K562 (cell line): ENCODE data around the gene KIAA0513. TPM values are rescaled to one million over a fixed set of nuclear protein-coding genes. Genes with fewer than 3 reads are reported as not detected.

Experiments
- CBFA2T3 ChIP-seq: fragments of 450-650 bp; IDR thresholded peaks from 2 replicates; pipeline ENCODE4 v1.6.1; 2017
- CXXC5 ChIP-seq: fragments of 250-450 bp; sonication (Bioruptor Pico); IDR thresholded peaks from 2 replicates; pipeline ENCODE4 v1.8.0; 2022; ENCODE audit warnings: inconsistent platforms, mild to moderate bottlenecking, moderate library complexity
- DPF2 ChIP-seq: fragments of 450-650 bp; IDR thresholded peaks from 2 replicates; pipeline ENCODE4 v1.6.1; 2016
- MYNN ChIP-seq, 2 experiments: sonication (generic); formaldehyde crosslinking in 1 of 2; IDR thresholded peaks; 2 replicates each; pipeline versions ENCODE4 v1.5.0 to v1.6.1; 2016 to 2020; ENCODE audit warnings: antibody characterized with exemption in 1 of 2, missing genetic modification reagents in 1 of 2
- SMC3 ChIP-seq: conservative IDR thresholded peaks from 2 replicates; pipeline ENCODE4 v1.6.1; 2011; ENCODE audit warnings: low read depth, low read length, improper control_type of control experiment; ENCODE audit not compliant: insufficient read depth
- STAG1 ChIP-seq: sonication (generic); formaldehyde crosslinking; IDR thresholded peaks from 2 replicates; pipeline ENCODE4 v1.5.0; 2020; ENCODE audit warnings: missing genetic modification reagents, borderline replicate concordance
- XRCC3 ChIP-seq: fragments of 450-650 bp; IDR thresholded peaks from 2 replicates; pipeline ENCODE4 v1.6.1; 2017; ENCODE audit warnings: mild to moderate bottlenecking, moderate library complexity
- YBX1 ChIP-seq: fragments of 450-650 bp; IDR thresholded peaks from 2 replicates; pipeline ENCODE4 v1.7.1; 2016; ENCODE audit warnings: mild to moderate bottlenecking
- polyA plus RNA-seq, 8 experiments: library from polyadenylated mRNA; depleted of rRNA in 4 of 8; stranded (reverse) in 5 of 8; unstranded in 3 of 8; fragments of >200 nt; fragmentation: Nextera tagmentation in 2 of 8; fragmentation: Illumina TruSeq in 1 of 8; extraction: Ambion mirVana in 2 of 8; extraction: Trizol in 1 of 8; gene quantifications; 2 replicates each; pipeline versions ENCODE4 v1.2.1 to v1.2.3, GENCODE V29; 2011 to 2014; ENCODE audit warnings: inconsistent platforms in 1 of 8, missing spikeins in 1 of 8
- total RNA-seq, 7 experiments: library from RNA; depleted of rRNA in 6 of 7; stranded (reverse); fragments of >200 nt in 6 of 7; fragmentation: Illumina TruSeq in 2 of 7; extraction: Trizol in 2 of 7; gene quantifications; 2 replicates each; pipeline versions ENCODE4 v1.2.1 to v1.2.3, GENCODE V29; 2011 to 2021; ENCODE audit warnings: low replicate concordance in 1 of 7
- TF ChIP-seq, protein P1 (sequence below), 2 experiments: IDR thresholded peaks in 1 of 2; conservative IDR thresholded peaks in 1 of 2; 2 replicates each; pipeline ENCODE4 v1.6.1; 2016; ENCODE audit warnings: low read depth in 2 of 2, mild to moderate bottlenecking in 1 of 2, missing compliant biosample characterization in 1 of 2, missing genetic modification characterization in 1 of 2, moderate library complexity in 1 of 2
- TF ChIP-seq, protein P2 (sequence below): sonication (generic); formaldehyde crosslinking; IDR thresholded peaks from 2 replicates; pipeline ENCODE4 v1.8.1; 2022; ENCODE audit warnings: missing genetic modification reagents
- TF ChIP-seq, protein P3 (sequence below), 2 experiments: fragments of 450-650 bp; formaldehyde crosslinking in 1 of 2; IDR thresholded peaks; 2 replicates each; pipeline versions ENCODE4 v1.4.0 to v1.6.1; 2014 to 2020; ENCODE audit warnings: mild to moderate bottlenecking in 2 of 2, borderline replicate concordance in 1 of 2, low read depth in 1 of 2
- TF ChIP-seq, protein P4 (sequence below): conservative IDR thresholded peaks from 2 replicates; pipeline ENCODE4 v1.6.1; 2011; ENCODE audit warnings: low read depth, mild to moderate bottlenecking, low read length; ENCODE audit not compliant: control insufficient read depth
- TF ChIP-seq, protein P5 (sequence below): sonication (generic); IDR thresholded peaks from 2 replicates; pipeline ENCODE4 v1.6.1; 2016

The KIAA0513 gene
- total and polyA plus RNA-seq, 9 of the 15 experiments (the other 6 are each of a cell fraction or from before 2014, with no cell fraction given) = 0.18 to 13.7 (median 10.2) TPM

DNA sequence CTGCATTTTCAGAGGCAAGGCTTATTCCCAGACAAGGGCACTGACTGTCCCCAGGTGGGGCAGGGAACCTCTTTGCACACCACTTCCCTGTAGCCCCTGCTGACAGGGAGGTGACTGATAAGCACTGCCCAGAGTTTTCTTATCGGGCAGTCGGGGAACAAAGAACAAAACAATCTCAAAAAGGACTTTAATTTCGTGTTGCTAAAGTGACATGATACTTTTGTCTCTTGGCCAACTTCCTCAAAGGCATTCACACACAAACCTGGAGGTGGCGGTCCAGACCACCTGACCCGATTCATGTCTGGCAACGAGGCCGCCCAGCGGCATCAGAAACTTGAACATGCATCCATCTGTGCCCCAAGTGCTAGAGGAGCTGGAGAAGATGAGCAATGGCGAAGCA lies 45.2 kb upstream of the KIAA0513 start (continued):
- TF ChIP-seq, protein P1, sequence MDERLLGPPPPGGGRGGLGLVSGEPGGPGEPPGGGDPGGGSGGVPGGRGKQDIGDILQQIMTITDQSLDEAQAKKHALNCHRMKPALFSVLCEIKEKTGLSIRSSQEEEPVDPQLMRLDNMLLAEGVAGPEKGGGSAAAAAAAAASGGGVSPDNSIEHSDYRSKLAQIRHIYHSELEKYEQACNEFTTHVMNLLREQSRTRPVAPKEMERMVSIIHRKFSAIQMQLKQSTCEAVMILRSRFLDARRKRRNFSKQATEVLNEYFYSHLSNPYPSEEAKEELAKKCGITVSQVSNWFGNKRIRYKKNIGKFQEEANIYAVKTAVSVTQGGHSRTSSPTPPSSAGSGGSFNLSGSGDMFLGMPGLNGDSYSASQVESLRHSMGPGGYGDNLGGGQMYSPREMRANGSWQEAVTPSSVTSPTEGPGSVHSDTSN (CRISPR knock-in tag; IDR thresholded peaks at IDR 0.05; ENCODE audit: low read depth) = no peak
- TF ChIP-seq, protein P1 (tag; conservative IDR thresholded peaks at IDR 0.05; ENCODE audit: low read depth) = 0 out of 2 replicates have a peak, but pooled peaks have one; percentile 17
- TF ChIP-seq SMC3 = peak; percentile 18; the same call in 1 of the 2 replicates
- 0 out of 2 replicates have a peak, but pooled peaks have one; percentile 20 for TF ChIP-seq CXXC5 (CRISPR knock-in tag)
- TF ChIP-seq, protein P2, sequence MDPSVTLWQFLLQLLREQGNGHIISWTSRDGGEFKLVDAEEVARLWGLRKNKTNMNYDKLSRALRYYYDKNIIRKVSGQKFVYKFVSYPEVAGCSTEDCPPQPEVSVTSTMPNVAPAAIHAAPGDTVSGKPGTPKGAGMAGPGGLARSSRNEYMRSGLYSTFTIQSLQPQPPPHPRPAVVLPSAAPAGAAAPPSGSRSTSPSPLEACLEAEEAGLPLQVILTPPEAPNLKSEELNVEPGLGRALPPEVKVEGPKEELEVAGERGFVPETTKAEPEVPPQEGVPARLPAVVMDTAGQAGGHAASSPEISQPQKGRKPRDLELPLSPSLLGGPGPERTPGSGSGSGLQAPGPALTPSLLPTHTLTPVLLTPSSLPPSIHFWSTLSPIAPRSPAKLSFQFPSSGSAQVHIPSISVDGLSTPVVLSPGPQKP = no peak
- peak; percentile 64 for TF ChIP-seq DPF2
- TF ChIP-seq YBX1 = no peak
- TF ChIP-seq XRCC3 = no peak
- peak; percentile 52 for TF ChIP-seq CBFA2T3
- TF ChIP-seq, protein P3, sequence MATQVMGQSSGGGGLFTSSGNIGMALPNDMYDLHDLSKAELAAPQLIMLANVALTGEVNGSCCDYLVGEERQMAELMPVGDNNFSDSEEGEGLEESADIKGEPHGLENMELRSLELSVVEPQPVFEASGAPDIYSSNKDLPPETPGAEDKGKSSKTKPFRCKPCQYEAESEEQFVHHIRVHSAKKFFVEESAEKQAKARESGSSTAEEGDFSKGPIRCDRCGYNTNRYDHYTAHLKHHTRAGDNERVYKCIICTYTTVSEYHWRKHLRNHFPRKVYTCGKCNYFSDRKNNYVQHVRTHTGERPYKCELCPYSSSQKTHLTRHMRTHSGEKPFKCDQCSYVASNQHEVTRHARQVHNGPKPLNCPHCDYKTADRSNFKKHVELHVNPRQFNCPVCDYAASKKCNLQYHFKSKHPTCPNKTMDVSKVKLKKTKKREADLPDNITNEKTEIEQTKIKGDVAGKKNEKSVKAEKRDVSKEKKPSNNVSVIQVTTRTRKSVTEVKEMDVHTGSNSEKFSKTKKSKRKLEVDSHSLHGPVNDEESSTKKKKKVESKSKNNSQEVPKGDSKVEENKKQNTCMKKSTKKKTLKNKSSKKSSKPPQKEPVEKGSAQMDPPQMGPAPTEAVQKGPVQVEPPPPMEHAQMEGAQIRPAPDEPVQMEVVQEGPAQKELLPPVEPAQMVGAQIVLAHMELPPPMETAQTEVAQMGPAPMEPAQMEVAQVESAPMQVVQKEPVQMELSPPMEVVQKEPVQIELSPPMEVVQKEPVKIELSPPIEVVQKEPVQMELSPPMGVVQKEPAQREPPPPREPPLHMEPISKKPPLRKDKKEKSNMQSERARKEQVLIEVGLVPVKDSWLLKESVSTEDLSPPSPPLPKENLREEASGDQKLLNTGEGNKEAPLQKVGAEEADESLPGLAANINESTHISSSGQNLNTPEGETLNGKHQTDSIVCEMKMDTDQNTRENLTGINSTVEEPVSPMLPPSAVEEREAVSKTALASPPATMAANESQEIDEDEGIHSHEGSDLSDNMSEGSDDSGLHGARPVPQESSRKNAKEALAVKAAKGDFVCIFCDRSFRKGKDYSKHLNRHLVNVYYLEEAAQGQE (IDR thresholded peaks at IDR 0.05; ENCODE audit: borderline replicate concordance) = peak; percentile 62; the same call in 1 of the 2 replicates
- TF ChIP-seq, protein P3 (CRISPR knock-in tag; IDR thresholded peaks at IDR 0.05; ENCODE audit: low read depth) = no peak
- TF ChIP-seq, protein P4, sequence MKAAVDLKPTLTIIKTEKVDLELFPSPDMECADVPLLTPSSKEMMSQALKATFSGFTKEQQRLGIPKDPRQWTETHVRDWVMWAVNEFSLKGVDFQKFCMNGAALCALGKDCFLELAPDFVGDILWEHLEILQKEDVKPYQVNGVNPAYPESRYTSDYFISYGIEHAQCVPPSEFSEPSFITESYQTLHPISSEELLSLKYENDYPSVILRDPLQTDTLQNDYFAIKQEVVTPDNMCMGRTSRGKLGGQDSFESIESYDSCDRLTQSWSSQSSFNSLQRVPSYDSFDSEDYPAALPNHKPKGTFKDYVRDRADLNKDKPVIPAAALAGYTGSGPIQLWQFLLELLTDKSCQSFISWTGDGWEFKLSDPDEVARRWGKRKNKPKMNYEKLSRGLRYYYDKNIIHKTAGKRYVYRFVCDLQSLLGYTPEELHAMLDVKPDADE = 0 out of 2 replicates have a peak, but pooled peaks have one; percentile 20
- TF ChIP-seq STAG1 (CRISPR knock-in tag) = peak; percentile 51; the same call in 1 of the 2 replicates
- TF ChIP-seq, protein P5, sequence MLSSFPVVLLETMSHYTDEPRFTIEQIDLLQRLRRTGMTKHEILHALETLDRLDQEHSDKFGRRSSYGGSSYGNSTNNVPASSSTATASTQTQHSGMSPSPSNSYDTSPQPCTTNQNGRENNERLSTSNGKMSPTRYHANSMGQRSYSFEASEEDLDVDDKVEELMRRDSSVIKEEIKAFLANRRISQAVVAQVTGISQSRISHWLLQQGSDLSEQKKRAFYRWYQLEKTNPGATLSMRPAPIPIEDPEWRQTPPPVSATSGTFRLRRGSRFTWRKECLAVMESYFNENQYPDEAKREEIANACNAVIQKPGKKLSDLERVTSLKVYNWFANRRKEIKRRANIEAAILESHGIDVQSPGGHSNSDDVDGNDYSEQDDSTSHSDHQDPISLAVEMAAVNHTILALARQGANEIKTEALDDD = no peak
- TF ChIP-seq MYNN (IDR thresholded peaks at IDR 0.05) = no peak
- no peak for TF ChIP-seq MYNN (CRISPR knock-in tag; IDR thresholded peaks at IDR 0.05)
